Smooth muscle cell of bladder (primary cell): ENCODE data around the gene ZNF30. TPM values are rescaled to one million over a fixed set of nuclear protein-coding genes. Genes with fewer than 3 reads are reported as not detected.

Experiments
- total RNA-seq: library from RNA; depleted of rRNA; stranded (reverse); fragments of >200 nt; gene quantifications from 2 replicates; pipeline ENCODE4 v1.2.3, GENCODE V29; 2014

The ZNF30 gene
- 2.2 and 2.3 TPM in 2 replicates for total RNA-seq

DNA sequence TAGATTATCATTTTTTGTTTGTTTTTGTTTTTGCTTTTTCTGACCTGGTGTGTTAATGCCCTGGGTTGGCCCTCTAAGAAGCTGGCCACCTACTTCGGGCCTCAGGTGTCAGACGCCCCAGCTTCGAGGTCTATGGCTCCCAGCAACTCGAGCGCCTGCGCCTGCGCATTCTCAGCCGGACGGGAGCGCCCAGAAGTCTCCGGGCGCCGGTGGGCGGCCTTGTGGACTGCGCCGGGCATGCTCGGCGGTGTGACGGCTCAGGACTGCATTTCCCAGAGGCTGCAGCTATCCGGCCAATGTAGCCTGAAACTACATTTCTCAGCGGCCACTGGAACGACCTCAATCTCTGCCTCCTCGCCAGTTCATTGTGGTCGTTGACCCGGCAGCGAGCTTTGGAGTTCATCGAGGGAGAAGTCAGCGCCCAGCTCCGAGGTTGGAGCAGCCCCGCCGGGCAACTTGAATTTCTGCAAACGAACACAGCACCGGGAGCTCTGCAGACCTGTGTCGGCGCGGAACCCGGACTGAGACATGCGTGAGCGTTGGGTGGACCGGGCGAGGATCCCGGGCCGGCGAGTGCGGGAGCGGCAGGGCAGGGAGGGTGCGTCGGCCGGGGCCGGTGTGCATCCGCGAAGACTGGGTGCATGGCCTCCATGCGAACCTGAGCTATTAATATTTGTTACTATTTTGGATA, at the start of gene ZNF30:
TSS of gene ZNF30 (plus strand) at position 219 of the 691 bp plus-strand sequence. CDS start 3,045 bp downstream, outside the sequence.

DNA sequence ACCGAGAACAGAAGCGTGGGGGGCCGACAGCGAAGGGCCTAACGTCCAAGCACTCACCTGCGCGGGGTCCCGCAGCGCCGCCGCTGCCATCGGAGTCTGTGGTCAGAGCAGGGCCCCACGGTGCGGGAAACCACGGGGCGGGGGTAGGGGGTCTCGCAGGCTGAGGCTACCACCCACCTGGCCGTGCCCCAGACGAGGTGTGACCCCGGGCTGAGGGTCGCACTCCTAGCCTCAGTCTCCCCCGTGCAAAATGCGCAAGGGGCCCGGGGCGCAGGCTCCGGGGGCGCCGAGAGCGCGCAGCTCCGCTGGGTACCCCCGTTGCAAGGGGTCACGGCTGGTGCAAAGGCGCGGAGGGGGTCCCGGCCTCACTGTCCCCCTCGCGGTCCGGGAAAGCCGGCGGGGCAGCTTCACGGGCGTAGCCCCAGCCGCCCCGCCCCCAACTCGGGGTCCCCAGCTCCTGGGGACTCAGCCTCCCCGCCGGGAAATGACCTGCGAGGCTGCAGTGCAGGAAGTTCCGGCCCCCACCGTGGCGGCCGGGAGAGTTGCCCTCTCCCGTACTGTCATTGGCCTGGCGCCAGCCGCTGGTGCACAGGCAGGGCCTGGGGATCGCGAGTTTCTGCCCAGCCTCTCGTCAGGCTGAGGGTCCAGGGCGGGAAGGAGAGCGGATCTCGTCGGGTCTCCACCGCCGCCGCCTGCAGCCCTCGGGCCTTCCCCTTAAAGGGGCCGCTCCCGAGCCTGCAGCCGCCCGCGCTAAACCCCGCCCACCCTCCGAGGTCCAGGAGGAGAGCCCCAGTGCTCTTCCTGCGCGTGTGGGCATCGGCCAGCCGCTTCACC, 37.1 kb downstream of the ZNF30 start, which contains the start of gene ZNF792:
TSS of gene ZNF792 (minus strand) at position 657 of the 834 bp plus-strand sequence. CDS start at position 90, 567 bp downstream.

Other genes with a start within 250 kb of the ZNF30 start
- gene SCGB2B2, start 249.7 kb upstream of the ZNF30 start, total RNA-seq = under 0.01 and 0.14 TPM in 2 replicates
- gene ZNF302, start 249.2 kb upstream of the ZNF30 start, total RNA-seq = 14.8 and 15.4 TPM in 2 replicates
- gene ZNF181, start 192.7 kb upstream of the ZNF30 start, total RNA-seq = 14.6 and 16.1 TPM in 2 replicates
- gene ZNF599, start 153.7 kb upstream of the ZNF30 start, total RNA-seq = 4.7 and 5.3 TPM in 2 replicates
- 3.7 and 4.2 TPM in 2 replicates for gene ZNF792, start 37.3 kb downstream of the ZNF30 start, total RNA-seq
- 22.7 and 24.0 TPM in 2 replicates for gene GRAMD1A, start 73.4 kb downstream of the ZNF30 start, total RNA-seq
- 6.0 and 8.1 TPM in 2 replicates for gene SCN1B, start 103.6 kb downstream of the ZNF30 start, total RNA-seq
- gene HPN, start 114.8 kb downstream of the ZNF30 start, total RNA-seq = under 0.01 and 0.18 TPM in 2 replicates
- gene FXYD3, start 188.9 kb downstream of the ZNF30 start, total RNA-seq = 0.37 TPM in 1 of 2 replicates, not detected in the other
- gene LGI4, start 208.2 kb downstream of the ZNF30 start, total RNA-seq = 0.28 and 0.46 TPM in 2 replicates
- gene FXYD1, start 211.9 kb downstream of the ZNF30 start, total RNA-seq = 2.4 and 2.6 TPM in 2 replicates
- not detected in 2 replicates for gene FXYD7, start 216.4 kb downstream of the ZNF30 start, total RNA-seq
- gene FXYD5, start 227.8 kb downstream of the ZNF30 start, total RNA-seq = 24.1 and 24.6 TPM in 2 replicates